RWPE1 (cell line): ENCODE results near the gene HEY2.

Experiments used
- CTCF ChIA-PET: fragments of 350-600 bp; sonication (Branson Sonifier 250); formaldehyde crosslinking; extraction: SDS; loops from one replicate; lab custom pipeline; 2021; lab: Yijun Ruan, JAX
- POLR2A ChIA-PET: fragments of 400-600 bp; formaldehyde crosslinking; extraction: SDS; loops from one replicate; lab custom pipeline; 2020; ENCODE audit warnings: antibody characterized with exemption; ENCODE audit not compliant: low non-redundant PET; lab: Yijun Ruan, JAX
- DNase-seq: peaks from one replicate; pipeline ENCODE4 v3.0.0; 2012; ENCODE audit warnings: low spot score
- H3K27ac ChIP-seq: fragments of 450-650 bp; 2 replicates; pipeline ENCODE4 v1.5.1; 2017
- CTCF ChIP-seq: fragments of 450-650 bp; conservative IDR thresholded peaks from 2 replicates; pipeline ENCODE4 v1.5.1; 2017; ENCODE audit warnings: low read depth, mild to moderate bottlenecking

The HEY2 gene

GRCh38 chr6:125729983-125730382 lies 19.4 kb upstream of the HEY2 start:
- no peak overlapping the region for H3K27ac ChIP-seq
- DNase-seq, result no peak
- CTCF ChIA-PET, result interaction anchor here (1.1 kb wide), 1 partner anchor 9 kb away, joined by 3 read pairs; no protein-coding TSS in a partner anchor
- no peak for TF ChIP-seq CTCF
- POLR2A ChIA-PET, result interaction anchor here (0.6 kb wide), 1 partner anchor 16 kb away, joined by 4 read pairs; no protein-coding TSS in a partner anchor

DNA sequence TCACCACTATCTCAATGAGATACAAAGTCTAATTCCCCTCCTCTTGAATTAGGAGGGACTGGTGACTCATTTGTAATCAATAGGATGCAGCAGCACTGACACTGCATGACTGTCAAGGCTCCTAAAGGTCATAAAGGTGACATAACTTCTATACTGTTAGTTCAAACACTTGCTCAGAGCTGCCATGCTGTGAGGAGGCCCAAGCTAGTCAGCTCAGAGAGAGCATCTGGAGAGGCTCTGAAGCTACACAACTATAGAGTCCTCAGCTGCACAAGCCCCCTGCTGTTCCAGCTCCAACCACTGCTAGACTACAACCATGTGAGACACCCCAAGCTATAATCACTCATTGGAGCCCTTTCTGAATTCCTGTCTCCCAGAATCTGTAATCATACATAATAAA lies 17.0 kb upstream of the HEY2 start:
- no peak overlapping the region for H3K27ac ChIP-seq
- no peak for DNase-seq
- no peak for TF ChIP-seq CTCF
- ChIA-PET CTCF (no interaction called here), POLR2A (no interaction called here)

DNA sequence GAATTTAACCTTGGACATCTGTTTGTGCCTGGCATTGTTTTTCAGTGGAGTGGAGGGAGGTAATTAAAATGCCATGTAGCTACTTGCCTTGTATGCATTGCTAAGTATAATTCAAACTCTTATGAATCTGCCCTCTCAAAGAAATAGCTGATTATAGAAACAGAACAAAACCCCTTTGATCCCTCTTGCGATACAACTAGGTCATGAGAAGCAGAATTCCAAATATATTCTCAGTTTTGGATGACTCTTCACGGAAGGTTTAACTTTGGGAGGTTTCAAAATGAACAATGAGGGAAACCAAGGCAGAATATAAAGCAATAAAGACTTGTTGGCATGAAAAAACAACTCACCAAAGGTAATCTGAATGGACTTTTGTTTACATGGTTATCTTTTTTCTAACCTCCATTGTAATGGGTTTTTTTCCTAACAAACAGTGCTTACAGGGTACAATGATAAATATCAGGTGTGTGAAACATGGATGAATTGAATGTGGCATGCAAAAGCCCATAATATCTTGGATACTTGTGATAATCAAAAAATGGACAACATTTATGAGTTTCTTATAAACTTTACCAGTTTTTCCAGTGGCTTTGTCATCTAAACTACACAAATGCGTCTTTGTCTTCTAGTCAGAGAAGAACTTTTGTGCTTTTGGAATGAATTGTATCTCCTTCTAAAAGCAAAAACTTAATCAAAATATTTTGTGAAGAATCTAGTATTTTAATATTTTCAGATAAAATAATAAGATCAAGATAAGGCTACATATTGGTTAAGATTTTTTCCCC lies 15.7 kb upstream of the HEY2 start:
- CTCF ChIA-PET, result interaction anchor here (0.8 kb wide), 1 partner anchor 20 kb away, joined by 3 read pairs; no protein-coding TSS in a partner anchor

GRCh38 chr6:125738276-125738675 lies 11.2 kb upstream of the HEY2 start:
- no peak for TF ChIP-seq CTCF
- ChIA-PET CTCF (no interaction called here), POLR2A (no interaction called here)
- DNase-seq, result no peak
- no peak overlapping the region for H3K27ac ChIP-seq

More for the DNA sequence above, 15.7 kb upstream of the HEY2 start:
- TF ChIP-seq CTCF, result no peak
- POLR2A ChIA-PET, result no interaction called here
- H3K27ac ChIP-seq, result no peak overlapping the region
- DNase-seq, result no peak

GRCh38 chr6:125739364-125739763 lies 10.1 kb upstream of the HEY2 start:
- no peak overlapping the region for H3K27ac ChIP-seq
- no peak for DNase-seq
- ChIA-PET POLR2A (no interaction called here), CTCF (no interaction called here)
- TF ChIP-seq CTCF, result no peak

GRCh38 chr6:125741336-125741735 lies 8.1 kb upstream of the HEY2 start:
- POLR2A ChIA-PET, result no interaction called here
- CTCF ChIA-PET, result no interaction called here

More at GRCh38 chr6:125741336-125741735, 8.1 kb upstream of the HEY2 start:
- no peak for DNase-seq
- no peak overlapping the region for H3K27ac ChIP-seq
- no peak for TF ChIP-seq CTCF
